IMR-90 (cell line): Measurements from ENCODE around the gene C10orf95. TPM values are rescaled to one million over a fixed set of nuclear protein-coding genes. Genes with fewer than 3 reads are reported as not detected.

Experiments
- polyA plus RNA-seq, 3 experiments: library from polyadenylated mRNA; depleted of rRNA; stranded (reverse); fragments of >200 nt; gene quantifications; 2 replicates each; pipeline ENCODE4 v1.2.3, GENCODE V29; 2012; ENCODE audit warnings: low replicate concordance in 1 of 3
- total RNA-seq: library from RNA; depleted of rRNA; stranded (reverse); fragments of >200 nt; gene quantifications from 2 replicates; pipeline ENCODE4 v1.2.3, GENCODE V29; 2012
- TF ChIP-seq, protein P1 (sequence below): conservative IDR thresholded peaks from 2 replicates; pipeline ENCODE4 v1.5.1; 2012; ENCODE audit warnings: mild to moderate bottlenecking, low read depth, low read length, improper control_type of control experiment

Gene C10orf95
- total and polyA plus RNA-seq, 2 of the 4 experiments (the other 2 are of a cell fraction), result not detected

DNA sequence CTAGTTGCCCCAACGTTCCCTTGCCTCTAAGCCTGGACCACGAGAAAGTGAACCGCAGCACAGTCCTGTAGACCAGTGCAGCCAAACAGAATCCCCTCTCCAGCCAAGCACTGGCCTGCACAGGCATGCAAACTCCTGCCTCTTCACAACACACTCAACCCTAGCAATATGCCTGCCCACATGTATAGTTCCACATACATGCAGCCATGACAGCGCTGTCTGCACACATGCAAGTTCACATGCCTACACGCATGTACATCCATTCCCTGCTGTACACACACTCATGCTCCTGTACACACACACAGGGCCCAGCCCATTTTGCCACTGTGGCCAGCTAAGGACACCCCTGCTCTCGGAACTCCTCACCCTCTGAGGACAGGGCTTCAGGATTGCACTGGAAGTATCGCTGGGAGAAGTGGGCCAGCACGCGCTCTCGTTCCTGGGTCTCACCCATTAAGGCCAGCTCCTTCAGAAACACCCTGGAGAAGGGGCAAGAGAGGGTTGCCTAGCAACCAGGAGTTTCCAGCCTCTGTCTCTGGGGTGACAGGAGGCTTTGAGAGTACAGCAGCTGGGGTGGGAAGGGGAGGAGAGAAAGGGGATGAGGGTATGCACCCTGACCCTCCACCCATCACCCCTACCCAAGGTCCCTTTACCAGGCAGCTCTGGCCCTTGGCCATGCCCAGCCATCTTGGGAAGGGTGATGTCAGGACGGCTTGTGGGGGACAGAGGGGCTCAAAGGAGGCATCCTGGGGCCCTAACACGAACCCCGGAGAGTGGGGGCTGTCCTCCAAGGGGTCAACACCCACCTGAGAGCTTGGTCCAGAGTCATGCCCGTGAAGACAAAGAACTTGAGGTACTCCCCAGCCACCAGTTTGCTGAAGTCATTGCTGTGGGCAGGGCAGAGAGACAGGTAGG, 39.7 kb downstream of the C10orf95 start (continued):
- TF ChIP-seq, protein P1, sequence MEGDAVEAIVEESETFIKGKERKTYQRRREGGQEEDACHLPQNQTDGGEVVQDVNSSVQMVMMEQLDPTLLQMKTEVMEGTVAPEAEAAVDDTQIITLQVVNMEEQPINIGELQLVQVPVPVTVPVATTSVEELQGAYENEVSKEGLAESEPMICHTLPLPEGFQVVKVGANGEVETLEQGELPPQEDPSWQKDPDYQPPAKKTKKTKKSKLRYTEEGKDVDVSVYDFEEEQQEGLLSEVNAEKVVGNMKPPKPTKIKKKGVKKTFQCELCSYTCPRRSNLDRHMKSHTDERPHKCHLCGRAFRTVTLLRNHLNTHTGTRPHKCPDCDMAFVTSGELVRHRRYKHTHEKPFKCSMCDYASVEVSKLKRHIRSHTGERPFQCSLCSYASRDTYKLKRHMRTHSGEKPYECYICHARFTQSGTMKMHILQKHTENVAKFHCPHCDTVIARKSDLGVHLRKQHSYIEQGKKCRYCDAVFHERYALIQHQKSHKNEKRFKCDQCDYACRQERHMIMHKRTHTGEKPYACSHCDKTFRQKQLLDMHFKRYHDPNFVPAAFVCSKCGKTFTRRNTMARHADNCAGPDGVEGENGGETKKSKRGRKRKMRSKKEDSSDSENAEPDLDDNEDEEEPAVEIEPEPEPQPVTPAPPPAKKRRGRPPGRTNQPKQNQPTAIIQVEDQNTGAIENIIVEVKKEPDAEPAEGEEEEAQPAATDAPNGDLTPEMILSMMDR, result no peak
